Endodermal cell (in vitro differentiated cells): ENCODE data around the gene SRR. TPM values are rescaled to one million over a fixed set of nuclear protein-coding genes. Genes with fewer than 3 reads are reported as not detected.
"Not testable (repeated sequence)": the region's sequence is repeated elsewhere in the genome, so short reads cannot be mapped to it uniquely, and the experiment has no call there.

Source experiments
- DNase-seq: peaks from one replicate; pipeline ENCODE4 v3.0.0-alpha.2; 2017
- H3K27ac ChIP-seq: 2 replicates; pipeline ENCODE4 v1.5.1; 2013; ENCODE audit warnings: mild to moderate bottlenecking, low read depth, low read length, moderate library complexity
- H3K27me3 ChIP-seq: 2 replicates; pipeline ENCODE4 v1.6.1; 2013; ENCODE audit warnings: mild to moderate bottlenecking, low read length, moderate library complexity; ENCODE audit not compliant: insufficient read depth, control insufficient read depth, poor library complexity, severe bottlenecking
- H3K36me3 ChIP-seq: 2 replicates; pipeline ENCODE4 v1.7.0; 2013; ENCODE audit warnings: mild to moderate bottlenecking, low read length, moderate library complexity; ENCODE audit not compliant: control insufficient read depth, insufficient read depth
- H3K4me1 ChIP-seq: one replicate; pipeline ENCODE4 v1.7.0; 2013; ENCODE audit warnings: low read length; ENCODE audit not compliant: control insufficient read depth, insufficient read depth
- H3K4me3 ChIP-seq: 2 replicates; pipeline ENCODE4 v1.5.1; 2013; ENCODE audit warnings: mild to moderate bottlenecking, low read length, moderate library complexity
- H3K9ac ChIP-seq: 2 replicates; pipeline ENCODE4 v1.6.1; 2013; ENCODE audit warnings: mild to moderate bottlenecking, low read length, moderate library complexity; ENCODE audit not compliant: poor library complexity, severe bottlenecking; ENCODE audit errors: extremely low read depth
- H3K9me3 ChIP-seq: 2 replicates; pipeline ENCODE4 v1.6.1; 2013; ENCODE audit warnings: mild to moderate bottlenecking, low read length, moderate library complexity; ENCODE audit not compliant: control insufficient read depth
- H3K27ac Mint-ChIP-seq: 2 replicates; pipeline ENCODE4 v1.8.0; 2020; ENCODE audit warnings: mixed read lengths
- H3K27me3 Mint-ChIP-seq: 2 replicates; pipeline ENCODE4 v1.8.0; 2021; ENCODE audit warnings: mild to moderate bottlenecking, mixed read lengths; ENCODE audit not compliant: insufficient read depth
- H3K36me3 Mint-ChIP-seq: 2 replicates; pipeline ENCODE4 v1.8.0; 2020; ENCODE audit warnings: low read depth, mixed read lengths
- H3K4me1 Mint-ChIP-seq: 2 replicates; pipeline ENCODE4 v1.8.0; 2020; ENCODE audit warnings: mixed read lengths
- H3K4me3 Mint-ChIP-seq: 2 replicates; pipeline ENCODE4 v1.8.0; 2020; ENCODE audit warnings: mild to moderate bottlenecking, moderate library complexity, mixed read lengths
- H3K9me3 Mint-ChIP-seq: 2 replicates; pipeline ENCODE4 v1.8.0; 2020; ENCODE audit warnings: mild to moderate bottlenecking, mixed read lengths
- CTCF ChIP-seq: fragments of 200-600 bp; sonication (generic); conservative IDR thresholded peaks from 2 replicates; pipeline ENCODE4 v1.5.0; 2021; ENCODE audit warnings: antibody characterized with exemption, mild to moderate bottlenecking
- WGBS, 2 experiments: methylation state at CpG; one replicate each; pipeline versions ENCODE4 v1.1.5 to v1.1.7; 2013; ENCODE audit warnings: missing lambda C conversion rate in 2 of 2, mixed read lengths in 1 of 2; ENCODE audit not compliant: insufficient coverage in 1 of 2, insufficient read length in 1 of 2; 5-methylcytosine and 5-hydroxymethylcytosine counted together
- total RNA-seq, 2 donors: library from RNA; stranded (reverse); fragmentation: NEBNext Ultra II Directional in 1 of 2; extraction: Animal tissue kit (Norgen Biotek cat#: 25700) in 1 of 2; gene quantifications; 2 replicates in 1 of 2; 3 replicates in 1 of 2; pipeline ENCODE4 v1.2.1, GENCODE V29; 2021

The SRR gene
- total RNA-seq, 2 donors from 2014 or later: 10.2 to 38.0 TPM

- no peak overlapping the region for H3K4me3 Mint-ChIP-seq
- 92% methylated on average over 6 of the region's 6 CpGs for WGBS, 2 experiments
- H3K9ac ChIP-seq: no peak overlapping the region
- H3K36me3 Mint-ChIP-seq: peaks cover 4% of the 10 kb centered on the region
- H3K27me3 Mint-ChIP-seq: no peaks in the 10 kb centered on the region
- TF ChIP-seq CTCF: no peak
- H3K9me3 ChIP-seq: no peaks in the 10 kb centered on the region
- no peak for DNase-seq
- no peak overlapping the region for H3K27ac Mint-ChIP-seq
- no peaks in the 10 kb centered on the region for H3K4me1 Mint-ChIP-seq
- no peak overlapping the region for H3K27ac ChIP-seq
- no peaks in the 10 kb centered on the region for H3K4me1 ChIP-seq
- H3K4me3 ChIP-seq: no peak overlapping the region
- H3K9me3 Mint-ChIP-seq: no peaks in the 10 kb centered on the region
- no peaks in the 10 kb centered on the region for H3K27me3 ChIP-seq
- no peaks in the 10 kb centered on the region for H3K36me3 ChIP-seq
Observed at GRCh38 chr17:2309338-2310154, 5.8 kb downstream of the SRR start.

- H3K27me3 Mint-ChIP-seq: no peaks in the 10 kb centered on the region
- no peak for DNase-seq
- Histone ChIP-seq H3K36me3 (no peaks in the 10 kb centered on the region), H3K9ac (no peak overlapping the region), H3K27ac (no peak overlapping the region), H3K4me1 (no peaks in the 10 kb centered on the region), H3K4me3 (no peak overlapping the region), H3K27me3 (no peaks in the 10 kb centered on the region), H3K9me3 (no peaks in the 10 kb centered on the region)
- H3K27ac Mint-ChIP-seq: no peak overlapping the region
- H3K4me3 Mint-ChIP-seq: no peak overlapping the region
- H3K4me1 Mint-ChIP-seq: no peaks in the 10 kb centered on the region
- no peaks in the 10 kb centered on the region for H3K9me3 Mint-ChIP-seq
- no peak for TF ChIP-seq CTCF
- H3K36me3 Mint-ChIP-seq: no peaks in the 10 kb centered on the region
- WGBS, 2 experiments: 91 to 93% methylated on average over 5 of the region's 5 CpGs
Observed at GRCh38 chr17:2312736-2313135, 9.0 kb downstream of the SRR start.

GRCh38 chr17:2316916-2317205 is 13.1 kb downstream of the SRR start:
- not testable (repeated sequence) for H3K9me3 ChIP-seq, H3K4me1 Mint-ChIP-seq, H3K4me1 ChIP-seq, H3K27ac Mint-ChIP-seq, H3K9me3 Mint-ChIP-seq, H3K4me3 ChIP-seq, H3K27me3 ChIP-seq, H3K27me3 Mint-ChIP-seq, H3K36me3 ChIP-seq, DNase-seq, H3K27ac ChIP-seq, H3K4me3 Mint-ChIP-seq, H3K9ac ChIP-seq
- WGBS, 2 experiments: 91 to 96% methylated on average over 5 to 7 of the region's 7 CpGs
- H3K36me3 Mint-ChIP-seq: peaks cover 13% of the 10 kb centered on the region

- H3K4me3 ChIP-seq: no peak overlapping the region
- no peak overlapping the region for H3K9ac ChIP-seq
- no peaks in the 10 kb centered on the region for H3K9me3 ChIP-seq
- H3K36me3 ChIP-seq: peaks cover 16% of the 10 kb centered on the region
- 94 to 100% methylated on average over 2 to 3 of the region's 3 CpGs for WGBS, 2 experiments
- no peak overlapping the region for H3K27ac ChIP-seq
- Mint-ChIP-seq H3K27ac (no peak overlapping the region), H3K4me1 (no peaks in the 10 kb centered on the region), H3K27me3 (no peaks in the 10 kb centered on the region), H3K9me3 (no peaks in the 10 kb centered on the region), H3K36me3 (peaks cover 21% of the 10 kb centered on the region), H3K4me3 (no peak overlapping the region)
- no peaks in the 10 kb centered on the region for H3K27me3 ChIP-seq
- no peak for DNase-seq
- H3K4me1 ChIP-seq: no peaks in the 10 kb centered on the region
- TF ChIP-seq CTCF: no peak
Observed at GRCh38 chr17:2317796-2318195, 14.0 kb downstream of the SRR start.
